ENCODE results near the gene RTRAF. TPM values are rescaled to one million over a fixed set of nuclear protein-coding genes. Genes with fewer than 3 reads are reported as not detected.

RTRAF gene
- total RNA-seq, 4 donors from 2014 or later = 68.6 to 91.2 (median 78.4) TPM

DNA sequence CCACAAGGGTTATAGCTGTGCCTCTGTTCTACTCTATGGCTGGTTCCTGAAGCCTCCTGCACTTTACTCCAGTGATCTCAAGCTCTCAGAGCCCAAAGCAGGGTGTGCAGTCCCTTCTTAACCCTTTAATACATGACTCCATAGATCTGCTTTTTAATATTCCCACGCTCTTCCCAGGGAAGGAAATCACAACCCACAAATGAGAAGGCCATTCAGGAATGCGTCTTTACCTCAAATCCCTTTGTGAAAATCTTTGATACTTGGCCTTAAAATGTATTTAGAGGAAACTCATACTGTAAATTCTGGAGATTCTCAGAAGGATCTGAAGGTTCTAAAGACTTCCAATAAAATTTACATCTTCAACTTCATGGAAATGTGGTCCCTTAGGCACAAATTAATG, 62.5 kb downstream of the RTRAF start:
- DNase-seq = no peak

DNA sequence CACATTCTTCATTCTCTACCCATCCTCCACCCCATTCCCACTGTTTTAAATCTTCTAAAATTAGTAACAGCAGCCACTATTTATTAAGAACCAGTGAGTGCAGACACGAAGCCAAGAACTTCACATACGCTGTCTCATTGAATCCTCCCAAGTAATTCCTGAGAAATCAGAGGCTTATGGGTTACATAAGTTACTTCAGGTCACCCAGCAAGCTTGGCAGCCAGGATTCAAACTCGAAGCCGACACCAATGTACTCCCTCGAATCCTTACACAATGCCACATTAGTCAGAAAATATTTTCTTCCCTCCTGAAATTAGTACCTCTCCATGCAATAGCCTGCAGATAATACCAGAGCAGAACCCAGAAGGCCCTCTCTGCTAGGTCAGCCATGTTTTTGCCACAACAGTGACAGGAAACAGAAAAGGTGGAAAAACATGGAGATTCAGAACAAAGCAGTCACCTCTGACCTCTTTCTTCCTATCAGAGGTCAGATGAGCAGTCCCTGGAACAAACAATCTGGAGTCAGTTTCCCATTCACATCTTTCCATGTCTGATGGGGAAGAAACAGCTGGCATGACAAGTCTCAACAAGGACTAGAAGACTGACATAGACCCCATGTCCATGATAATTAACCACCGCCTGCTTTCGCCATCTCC, 63.1 kb downstream of the RTRAF start:
- Histone ChIP-seq H3K4me3 (no peak overlapping the region), H3K27ac (peak overlapping the region; percentile 22 to 67 (median 40)), H3K9me3 (no peaks in the 10 kb centered on the region), H3K4me1 (peaks cover 7 to 19% of the 10 kb centered on the region in 2 donors), H3K27me3 (no peaks in the 10 kb centered on the region), H3K36me3 (no peaks in the 10 kb centered on the region)
- DNase-seq = peak in 1 of 2 donors; percentile 53
- TF ChIP-seq, protein P1, sequence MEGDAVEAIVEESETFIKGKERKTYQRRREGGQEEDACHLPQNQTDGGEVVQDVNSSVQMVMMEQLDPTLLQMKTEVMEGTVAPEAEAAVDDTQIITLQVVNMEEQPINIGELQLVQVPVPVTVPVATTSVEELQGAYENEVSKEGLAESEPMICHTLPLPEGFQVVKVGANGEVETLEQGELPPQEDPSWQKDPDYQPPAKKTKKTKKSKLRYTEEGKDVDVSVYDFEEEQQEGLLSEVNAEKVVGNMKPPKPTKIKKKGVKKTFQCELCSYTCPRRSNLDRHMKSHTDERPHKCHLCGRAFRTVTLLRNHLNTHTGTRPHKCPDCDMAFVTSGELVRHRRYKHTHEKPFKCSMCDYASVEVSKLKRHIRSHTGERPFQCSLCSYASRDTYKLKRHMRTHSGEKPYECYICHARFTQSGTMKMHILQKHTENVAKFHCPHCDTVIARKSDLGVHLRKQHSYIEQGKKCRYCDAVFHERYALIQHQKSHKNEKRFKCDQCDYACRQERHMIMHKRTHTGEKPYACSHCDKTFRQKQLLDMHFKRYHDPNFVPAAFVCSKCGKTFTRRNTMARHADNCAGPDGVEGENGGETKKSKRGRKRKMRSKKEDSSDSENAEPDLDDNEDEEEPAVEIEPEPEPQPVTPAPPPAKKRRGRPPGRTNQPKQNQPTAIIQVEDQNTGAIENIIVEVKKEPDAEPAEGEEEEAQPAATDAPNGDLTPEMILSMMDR (IDR thresholded peaks at IDR 0.05 in 4 of 5, conservative IDR thresholded peaks at IDR 0.05 in 1 of 5) = no peak
- TF ChIP-seq POLR2A (IDR thresholded peaks at IDR 0.05) = no peak
- intact Hi-C loops (cut with DNase I; ENCODE audit: low total_unique reads) (loop anchor here (5.0 kb wide), 1 partner anchor 35 kb away; no protein-coding TSS in a partner anchor), in situ Hi-C loops (cut with MboI; ENCODE audit: low sequenced_read_pairs in 4 of 4) (no loop called here)
- peak; percentile 68 to 80 for ATAC-seq

More for the DNA sequence above, 62.5 kb downstream of the RTRAF start:
- Histone ChIP-seq H3K36me3 (no peaks in the 10 kb centered on the region), H3K27me3 (no peaks in the 10 kb centered on the region), H3K4me3 (no peak overlapping the region), H3K4me1 (peaks cover 7 to 19% of the 10 kb centered on the region in 2 donors), H3K27ac (peak overlapping the region in 3 of 4 donors; percentile 22 to 67 (median 50)), H3K9me3 (no peaks in the 10 kb centered on the region)
- in situ Hi-C loops (cut with MboI; ENCODE audit: low sequenced_read_pairs in 4 of 4) (no loop called here), intact Hi-C loops (cut with DNase I; ENCODE audit: low total_unique reads) (loop anchor here (5.0 kb wide), 1 partner anchor 35 kb away; no protein-coding TSS in a partner anchor)
- ATAC-seq = no peak
- TF ChIP-seq, protein P1 (IDR thresholded peaks at IDR 0.05 in 4 of 5, conservative IDR thresholded peaks at IDR 0.05 in 1 of 5) = no peak
- TF ChIP-seq POLR2A (IDR thresholded peaks at IDR 0.05) = no peak

DNA sequence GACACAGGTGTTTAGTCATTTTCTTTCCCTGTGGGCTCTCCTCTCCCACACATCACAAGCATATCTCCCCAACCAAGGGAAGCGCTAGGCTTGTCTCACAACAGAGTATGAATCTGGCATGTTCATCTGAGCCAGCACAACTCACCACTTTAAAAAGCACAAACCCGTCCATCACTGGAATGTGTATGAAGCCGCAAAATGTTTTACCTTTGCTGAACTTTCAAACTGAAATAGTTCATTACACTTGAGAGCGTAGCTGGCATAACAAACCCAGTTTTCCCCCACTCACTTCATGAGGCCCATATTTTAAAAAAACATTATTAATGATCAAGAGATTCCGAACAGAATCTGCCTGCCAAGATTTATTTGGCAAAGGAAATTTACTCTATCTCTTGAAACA, 63.7 kb downstream of the RTRAF start:
- intact Hi-C loops (cut with DNase I; ENCODE audit: low total_unique reads) = loop anchor here (5.0 kb wide), 1 partner anchor 36 kb away; no protein-coding TSS in a partner anchor
- TF ChIP-seq, protein P1 (IDR thresholded peaks at IDR 0.05 in 4 of 5, conservative IDR thresholded peaks at IDR 0.05 in 1 of 5) = no peak
- no peak for TF ChIP-seq POLR2A (IDR thresholded peaks at IDR 0.05)
- ATAC-seq (peak; percentile 38 to 39), DNase-seq (no peak)
- in situ Hi-C loops (cut with MboI; ENCODE audit: low sequenced_read_pairs in 4 of 4) = no loop called here
- Histone ChIP-seq H3K27ac (peak overlapping the region; percentile 22 to 67 (median 40)), H3K36me3 (no peaks in the 10 kb centered on the region), H3K9me3 (no peaks in the 10 kb centered on the region), H3K27me3 (no peaks in the 10 kb centered on the region), H3K4me1 (peaks cover 7 to 19% of the 10 kb centered on the region in 2 donors), H3K4me3 (no peak overlapping the region)

DNA sequence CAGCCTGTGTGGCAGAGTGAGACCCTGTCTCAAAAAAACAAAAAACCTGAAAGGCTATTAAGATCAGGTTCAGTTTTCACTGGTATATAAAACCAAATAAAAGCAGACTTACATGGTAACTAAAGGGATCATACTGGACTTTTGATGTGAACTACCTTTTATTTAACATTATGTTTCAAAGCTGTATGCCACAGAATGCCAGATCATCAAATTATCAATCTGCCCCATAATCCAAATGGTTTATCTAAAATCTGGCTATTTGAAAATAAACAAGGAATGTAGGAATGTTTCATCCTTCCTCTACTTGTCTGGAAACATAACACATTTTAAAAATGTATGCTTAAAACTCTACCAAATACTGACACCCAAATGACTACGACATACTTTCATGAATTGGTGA, 65.3 kb downstream of the RTRAF start:
- Histone ChIP-seq H3K27ac (no peak overlapping the region), H3K27me3 (no peaks in the 10 kb centered on the region), H3K4me3 (no peak overlapping the region), H3K9me3 (no peaks in the 10 kb centered on the region), H3K36me3 (no peaks in the 10 kb centered on the region), H3K4me1 (peaks cover 7 to 14% of the 10 kb centered on the region in 2 donors)
- ATAC-seq (no peak), DNase-seq (no peak)
- intact Hi-C loops (cut with DNase I; ENCODE audit: low total_unique reads) (loop anchor here (5.0 kb wide), 1 partner anchor 37 kb away; no protein-coding TSS in a partner anchor), in situ Hi-C loops (cut with MboI; ENCODE audit: low sequenced_read_pairs in 4 of 4) (no loop called here)
- TF ChIP-seq POLR2A (IDR thresholded peaks at IDR 0.05) = no peak
- TF ChIP-seq, protein P1 (IDR thresholded peaks at IDR 0.05 in 4 of 5, conservative IDR thresholded peaks at IDR 0.05 in 1 of 5) = no peak

Measured in gastrocnemius medialis (tissue), 4 donors.